ENCODE measurements around the gene RBP3.

GRCh38 chr10:47305566-47305965 is 42.6 kb upstream of the RBP3 start:
- TF ChIP-seq, protein P1, sequence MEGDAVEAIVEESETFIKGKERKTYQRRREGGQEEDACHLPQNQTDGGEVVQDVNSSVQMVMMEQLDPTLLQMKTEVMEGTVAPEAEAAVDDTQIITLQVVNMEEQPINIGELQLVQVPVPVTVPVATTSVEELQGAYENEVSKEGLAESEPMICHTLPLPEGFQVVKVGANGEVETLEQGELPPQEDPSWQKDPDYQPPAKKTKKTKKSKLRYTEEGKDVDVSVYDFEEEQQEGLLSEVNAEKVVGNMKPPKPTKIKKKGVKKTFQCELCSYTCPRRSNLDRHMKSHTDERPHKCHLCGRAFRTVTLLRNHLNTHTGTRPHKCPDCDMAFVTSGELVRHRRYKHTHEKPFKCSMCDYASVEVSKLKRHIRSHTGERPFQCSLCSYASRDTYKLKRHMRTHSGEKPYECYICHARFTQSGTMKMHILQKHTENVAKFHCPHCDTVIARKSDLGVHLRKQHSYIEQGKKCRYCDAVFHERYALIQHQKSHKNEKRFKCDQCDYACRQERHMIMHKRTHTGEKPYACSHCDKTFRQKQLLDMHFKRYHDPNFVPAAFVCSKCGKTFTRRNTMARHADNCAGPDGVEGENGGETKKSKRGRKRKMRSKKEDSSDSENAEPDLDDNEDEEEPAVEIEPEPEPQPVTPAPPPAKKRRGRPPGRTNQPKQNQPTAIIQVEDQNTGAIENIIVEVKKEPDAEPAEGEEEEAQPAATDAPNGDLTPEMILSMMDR (IDR thresholded peaks at IDR 0.05): no peak
- no peak for TF ChIP-seq POLR2A (IDR thresholded peaks at IDR 0.05)
- TF ChIP-seq EP300 (IDR thresholded peaks at IDR 0.05): no peak

Data from ovary (tissue), 3 donors.